ENCODE measurements around the gene LETM1. TPM values are rescaled to one million over a fixed set of nuclear protein-coding genes. Genes with fewer than 3 reads are reported as not detected.

LETM1 gene
- total RNA-seq, 1 donor from 2014 or later = 46.1 TPM

- Mint-ChIP-seq H3K4me3 (ENCODE audit: low read depth) (no peak overlapping the region), H3K27me3 (no peaks in the 10 kb centered on the region), H3K9me3 (ENCODE audit: low read depth) (no peaks in the 10 kb centered on the region), H3K36me3 (ENCODE audit: insufficient read depth) (peaks cover 1% of the 10 kb centered on the region), H3K27ac (no peak overlapping the region), H3K4me1 (ENCODE audit: low read depth) (peaks cover 2% of the 10 kb centered on the region)
- no peak for TF ChIP-seq CTCF (IDR thresholded peaks at IDR 0.05; ENCODE audit: unreplicated experiment)
- no peak for DNase-seq (ENCODE audit: low spot score, unreplicated experiment)
These were observed 52.2 kb downstream of the LETM1 start for GRCh38 chr4:1803523-1804423.

- Mint-ChIP-seq H3K4me1 (ENCODE audit: low read depth) (no peaks in the 10 kb centered on the region), H3K9me3 (ENCODE audit: low read depth) (no peaks in the 10 kb centered on the region), H3K27ac (no peak overlapping the region), H3K27me3 (no peaks in the 10 kb centered on the region), H3K4me3 (ENCODE audit: low read depth) (no peak overlapping the region), H3K36me3 (ENCODE audit: insufficient read depth) (peaks cover 2% of the 10 kb centered on the region)
- DNase-seq (ENCODE audit: low spot score, unreplicated experiment) = no peak
- TF ChIP-seq CTCF (IDR thresholded peaks at IDR 0.05; ENCODE audit: unreplicated experiment) = no peak
These were observed 53.0 kb downstream of the LETM1 start for GRCh38 chr4:1802720-1803522.

GRCh38 chr4:1802151-1802715 lies 53.7 kb downstream of the LETM1 start:
- peaks cover 2% of the 10 kb centered on the region for H3K36me3 Mint-ChIP-seq (ENCODE audit: insufficient read depth)
- no peak overlapping the region for H3K27ac Mint-ChIP-seq
- H3K4me3 Mint-ChIP-seq (ENCODE audit: low read depth) = no peak overlapping the region
- H3K9me3 Mint-ChIP-seq (ENCODE audit: low read depth) = no peaks in the 10 kb centered on the region
- TF ChIP-seq CTCF (IDR thresholded peaks at IDR 0.05; ENCODE audit: unreplicated experiment) = no peak
- DNase-seq (ENCODE audit: low spot score, unreplicated experiment) = no peak
- H3K4me1 Mint-ChIP-seq (ENCODE audit: low read depth) = no peaks in the 10 kb centered on the region
- H3K27me3 Mint-ChIP-seq = no peaks in the 10 kb centered on the region

GRCh38 chr4:1801286-1801958 lies 54.5 kb downstream of the LETM1 start:
- Mint-ChIP-seq H3K9me3 (ENCODE audit: low read depth) (no peaks in the 10 kb centered on the region), H3K27me3 (no peaks in the 10 kb centered on the region), H3K36me3 (ENCODE audit: insufficient read depth) (peaks cover 2% of the 10 kb centered on the region), H3K27ac (no peak overlapping the region), H3K4me1 (ENCODE audit: low read depth) (peaks cover 5% of the 10 kb centered on the region), H3K4me3 (ENCODE audit: low read depth) (no peak overlapping the region)
- DNase-seq (ENCODE audit: low spot score, unreplicated experiment) = no peak
- no peak for TF ChIP-seq CTCF (IDR thresholded peaks at IDR 0.05; ENCODE audit: unreplicated experiment)

- Mint-ChIP-seq H3K36me3 (ENCODE audit: insufficient read depth) (peaks cover 2% of the 10 kb centered on the region), H3K27ac (no peak overlapping the region)
- DNase-seq (ENCODE audit: low spot score, unreplicated experiment) = no peak
These were observed 55.2 kb downstream of the LETM1 start for GRCh38 chr4:1800805-1801204.

More at GRCh38 chr4:1800805-1801204, 55.2 kb downstream of the LETM1 start:
- H3K4me1 Mint-ChIP-seq (ENCODE audit: low read depth) = peaks cover 11% of the 10 kb centered on the region
- H3K27me3 Mint-ChIP-seq = no peaks in the 10 kb centered on the region
- TF ChIP-seq CTCF (IDR thresholded peaks at IDR 0.05; ENCODE audit: unreplicated experiment) = no peak
- H3K4me3 Mint-ChIP-seq (ENCODE audit: low read depth) = no peak overlapping the region
- no peaks in the 10 kb centered on the region for H3K9me3 Mint-ChIP-seq (ENCODE audit: low read depth)

Measured in progenitor cell of endocrine pancreas (in vitro differentiated cells).